Peyer's patch (tissue), 4 donors: ENCODE results near the gene MKNK2.

Experiments
- POLR2A ChIP-seq, 2 donors: fragments of 450-650 bp; IDR thresholded peaks; one replicate each; pipeline ENCODE4 v1.5.1; 2017; ENCODE audit warnings: antibody characterized with exemption in 2 of 2, mild to moderate bottlenecking in 2 of 2, moderate library complexity in 2 of 2
- TF ChIP-seq, protein P1 (sequence below), 6 experiments: fragments of 450-650 bp in 4 of 6; fragments of 200-600 bp in 2 of 6; sonication (generic) in 1 of 6; IDR thresholded peaks; one replicate each; pipeline ENCODE4 v1.5.1; 2017 to 2019; ENCODE audit warnings: antibody characterized with exemption in 6 of 6, mild to moderate bottlenecking in 3 of 6, moderate library complexity in 1 of 6

- TF ChIP-seq, protein P1, sequence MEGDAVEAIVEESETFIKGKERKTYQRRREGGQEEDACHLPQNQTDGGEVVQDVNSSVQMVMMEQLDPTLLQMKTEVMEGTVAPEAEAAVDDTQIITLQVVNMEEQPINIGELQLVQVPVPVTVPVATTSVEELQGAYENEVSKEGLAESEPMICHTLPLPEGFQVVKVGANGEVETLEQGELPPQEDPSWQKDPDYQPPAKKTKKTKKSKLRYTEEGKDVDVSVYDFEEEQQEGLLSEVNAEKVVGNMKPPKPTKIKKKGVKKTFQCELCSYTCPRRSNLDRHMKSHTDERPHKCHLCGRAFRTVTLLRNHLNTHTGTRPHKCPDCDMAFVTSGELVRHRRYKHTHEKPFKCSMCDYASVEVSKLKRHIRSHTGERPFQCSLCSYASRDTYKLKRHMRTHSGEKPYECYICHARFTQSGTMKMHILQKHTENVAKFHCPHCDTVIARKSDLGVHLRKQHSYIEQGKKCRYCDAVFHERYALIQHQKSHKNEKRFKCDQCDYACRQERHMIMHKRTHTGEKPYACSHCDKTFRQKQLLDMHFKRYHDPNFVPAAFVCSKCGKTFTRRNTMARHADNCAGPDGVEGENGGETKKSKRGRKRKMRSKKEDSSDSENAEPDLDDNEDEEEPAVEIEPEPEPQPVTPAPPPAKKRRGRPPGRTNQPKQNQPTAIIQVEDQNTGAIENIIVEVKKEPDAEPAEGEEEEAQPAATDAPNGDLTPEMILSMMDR (IDR thresholded peaks at IDR 0.05) = no peak
- TF ChIP-seq POLR2A (IDR thresholded peaks at IDR 0.05) = no peak
Measured at GRCh38 chr19:2053601-2054389, 2.8 kb upstream of the MKNK2 start.
